IPS-15b (cell line): ENCODE measurements around the gene RAD9B.
"Not testable (repeated sequence)": the region's sequence is repeated elsewhere in the genome, so short reads cannot be mapped to it uniquely, and the experiment has no call there.

Experiments
- H3K27me3 ChIP-seq: one replicate; pipeline ENCODE4 v1.6.1; 2013; ENCODE audit warnings: low read length; ENCODE audit not compliant: control insufficient read depth, insufficient read depth
- H3K36me3 ChIP-seq: one replicate; pipeline ENCODE4 v1.6.1; 2013; ENCODE audit warnings: low read length; ENCODE audit not compliant: control insufficient read depth, insufficient read depth
- H3K4me1 ChIP-seq: one replicate; pipeline ENCODE4 v1.6.1; 2013; ENCODE audit warnings: mild to moderate bottlenecking, low read length; ENCODE audit not compliant: control insufficient read depth, insufficient read depth
- H3K4me3 ChIP-seq: one replicate; pipeline ENCODE4 v1.5.1; 2013; ENCODE audit warnings: low read depth, low read length
- H3K9ac ChIP-seq: one replicate; pipeline ENCODE4 v1.6.1; 2013; ENCODE audit warnings: low read depth, mild to moderate bottlenecking, low read length
- H3K9me3 ChIP-seq: one replicate; pipeline ENCODE4 v1.6.1; 2013; ENCODE audit warnings: mild to moderate bottlenecking, low read length; ENCODE audit not compliant: control insufficient read depth, insufficient read depth

Gene RAD9B

GRCh38 chr12:110501752-110502738, at the start of gene RAD9B, which contains the start of gene VPS29:
RAD9B (plus strand) TSS chr12:110502331; CDS start chr12:110502338, 7 bp downstream.
VPS29 (minus strand) TSS chr12:110502111; CDS start chr12:110502051, 60 bp downstream.
- Histone ChIP-seq H3K4me3 (peak within 1 kb of the TSS; percentile 93), H3K36me3 (no peaks in the 10 kb centered on the region)

GRCh38 chr12:110453569-110454296, 48.4 kb upstream of the RAD9B start:
- H3K4me1 ChIP-seq: no peaks in the 10 kb centered on the region
- H3K9ac ChIP-seq: no peak overlapping the region
- H3K9me3 ChIP-seq: no peaks in the 10 kb centered on the region
- H3K27me3 ChIP-seq: no peaks in the 10 kb centered on the region
- H3K36me3 ChIP-seq: peaks cover 10% of the 10 kb centered on the region
- no peak overlapping the region for H3K4me3 ChIP-seq

More at GRCh38 chr12:110501752-110502738, at the start of gene RAD9B, which contains the start of gene VPS29:
- no peaks in the 10 kb centered on the region for H3K4me1 ChIP-seq
- H3K9ac ChIP-seq: peak within 1 kb of the TSS; percentile 88
- peaks cover 14% of the 10 kb centered on the region for H3K27me3 ChIP-seq
- H3K9me3 ChIP-seq: no peaks in the 10 kb centered on the region

- H3K4me3 ChIP-seq: no peak overlapping the region
- no peaks in the 10 kb centered on the region for H3K27me3 ChIP-seq
- peaks cover 15% of the 10 kb centered on the region for H3K36me3 ChIP-seq
- no peaks in the 10 kb centered on the region for H3K4me1 ChIP-seq
- H3K9ac ChIP-seq: no peak overlapping the region
- no peaks in the 10 kb centered on the region for H3K9me3 ChIP-seq
Observed at GRCh38 chr12:110458756-110459155, 43.4 kb upstream of the RAD9B start.

- H3K9ac ChIP-seq: not testable (repeated sequence)
Observed at GRCh38 chr12:110461189-110461588, 40.9 kb upstream of the RAD9B start.

GRCh38 chr12:110465024-110465423, 37.1 kb upstream of the RAD9B start:
- Histone ChIP-seq H3K27me3 (no peaks in the 10 kb centered on the region), H3K9ac (no peak overlapping the region), H3K4me1 (no peaks in the 10 kb centered on the region), H3K9me3 (no peaks in the 10 kb centered on the region), H3K36me3 (peaks cover 6% of the 10 kb centered on the region), H3K4me3 (no peak overlapping the region)

More at GRCh38 chr12:110461189-110461588, 40.9 kb upstream of the RAD9B start:
- peaks cover 11% of the 10 kb centered on the region for H3K36me3 ChIP-seq
- H3K27me3 ChIP-seq, H3K9me3 ChIP-seq, H3K4me1 ChIP-seq, H3K4me3 ChIP-seq: not testable (repeated sequence)

GRCh38 chr12:110465765-110466164, 36.4 kb upstream of the RAD9B start:
- not testable (repeated sequence) for H3K9me3 ChIP-seq, H3K4me1 ChIP-seq, H3K4me3 ChIP-seq, H3K36me3 ChIP-seq, H3K27me3 ChIP-seq, H3K9ac ChIP-seq

GRCh38 chr12:110466791-110467190, 35.3 kb upstream of the RAD9B start:
- Histone ChIP-seq H3K4me1 (no peaks in the 10 kb centered on the region), H3K9me3 (no peaks in the 10 kb centered on the region), H3K9ac (no peak overlapping the region)

GRCh38 chr12:110467847-110468213, 34.3 kb upstream of the RAD9B start:
- H3K9ac ChIP-seq: peak overlapping the region; percentile 86
- H3K36me3 ChIP-seq: peaks cover 6% of the 10 kb centered on the region
- H3K9me3 ChIP-seq: no peaks in the 10 kb centered on the region
- no peaks in the 10 kb centered on the region for H3K4me1 ChIP-seq
- no peaks in the 10 kb centered on the region for H3K27me3 ChIP-seq
- peak overlapping the region; percentile 81 for H3K4me3 ChIP-seq

More at GRCh38 chr12:110466791-110467190, 35.3 kb upstream of the RAD9B start:
- Histone ChIP-seq H3K36me3 (peaks cover 6% of the 10 kb centered on the region), H3K27me3 (no peaks in the 10 kb centered on the region), H3K4me3 (peak overlapping the region; percentile 81)

- Histone ChIP-seq H3K9me3 (no peaks in the 10 kb centered on the region), H3K9ac (peak within 1 kb of the TSS; percentile 94), H3K4me3 (peak within 1 kb of the TSS; percentile 81), H3K36me3 (peaks cover 4% of the 10 kb centered on the region), H3K4me1 (no peaks in the 10 kb centered on the region), H3K27me3 (no peaks in the 10 kb centered on the region)
Observed at GRCh38 chr12:110468214-110469048, 33.7 kb upstream of the RAD9B start, which contains the start of the genes FAM216A and GPN3. FAM216A (plus strand) TSS chr12:110468845; CDS start chr12:110468876, 31 bp downstream. GPN3 (minus strand) TSS chr12:110468257; CDS start chr12:110468203, 54 bp downstream.

GRCh38 chr12:110475426-110475825, 26.7 kb upstream of the RAD9B start:
- H3K4me1 ChIP-seq: no peaks in the 10 kb centered on the region

More at GRCh38 chr12:110475426-110475825, 26.7 kb upstream of the RAD9B start:
- H3K4me3 ChIP-seq: no peak overlapping the region
- no peaks in the 10 kb centered on the region for H3K36me3 ChIP-seq
- H3K9ac ChIP-seq: no peak overlapping the region
- no peaks in the 10 kb centered on the region for H3K9me3 ChIP-seq
- H3K27me3 ChIP-seq: no peaks in the 10 kb centered on the region
